Measurements from ENCODE around the gene TTC21B.

Gene TTC21B

GRCh38 chr2:165952085-165952484 lies 1.5 kb downstream of the TTC21B start:
- Mint-ChIP-seq H3K27ac (no peak overlapping the region), H3K4me1 (peaks cover 13% of the 10 kb centered on the region), H3K9me3 (no peaks in the 10 kb centered on the region), H3K27me3 (no peaks in the 10 kb centered on the region), H3K4me3 (no peak overlapping the region), H3K36me3 (peaks cover 11% of the 10 kb centered on the region)
- no peak for ATAC-seq

- Mint-ChIP-seq H3K27me3 (no peaks in the 10 kb centered on the region), H3K4me1 (peaks cover 9% of the 10 kb centered on the region), H3K27ac (no peak overlapping the region), H3K4me3 (no peak overlapping the region), H3K9me3 (no peaks in the 10 kb centered on the region), H3K36me3 (peaks cover 11% of the 10 kb centered on the region)
- no peak for ATAC-seq
Observed at GRCh38 chr2:165950438-165950837, 3.1 kb downstream of the TTC21B start.

GRCh38 chr2:165941827-165942226 lies 11.7 kb downstream of the TTC21B start:
- ATAC-seq = no peak
- H3K27ac Mint-ChIP-seq = no peak overlapping the region
- H3K27me3 Mint-ChIP-seq = no peaks in the 10 kb centered on the region
- peaks cover 47% of the 10 kb centered on the region for H3K36me3 Mint-ChIP-seq
- H3K4me3 Mint-ChIP-seq = no peak overlapping the region
- no peaks in the 10 kb centered on the region for H3K9me3 Mint-ChIP-seq
- no peaks in the 10 kb centered on the region for H3K4me1 Mint-ChIP-seq

- H3K4me1 Mint-ChIP-seq = no peaks in the 10 kb centered on the region
- H3K9me3 Mint-ChIP-seq = no peaks in the 10 kb centered on the region
- peaks cover 55% of the 10 kb centered on the region for H3K36me3 Mint-ChIP-seq
- H3K27ac Mint-ChIP-seq = no peak overlapping the region
- ATAC-seq = no peak
- H3K27me3 Mint-ChIP-seq = no peaks in the 10 kb centered on the region
- H3K4me3 Mint-ChIP-seq = no peak overlapping the region
Observed at GRCh38 chr2:165938237-165938636, 15.3 kb downstream of the TTC21B start.

GRCh38 chr2:165933211-165933910 lies 20.2 kb downstream of the TTC21B start:
- Mint-ChIP-seq H3K27me3 (no peaks in the 10 kb centered on the region), H3K9me3 (no peaks in the 10 kb centered on the region), H3K4me3 (no peak overlapping the region), H3K36me3 (peaks cover 39% of the 10 kb centered on the region), H3K4me1 (no peaks in the 10 kb centered on the region), H3K27ac (no peak overlapping the region)
- ATAC-seq = no peak

GRCh38 chr2:165927774-165928173 lies 25.8 kb downstream of the TTC21B start:
- ATAC-seq = no peak
- Mint-ChIP-seq H3K4me3 (no peak overlapping the region), H3K9me3 (no peaks in the 10 kb centered on the region), H3K4me1 (no peaks in the 10 kb centered on the region), H3K27ac (no peak overlapping the region), H3K36me3 (peaks cover 45% of the 10 kb centered on the region), H3K27me3 (no peaks in the 10 kb centered on the region)

GRCh38 chr2:165927353-165927752 lies 26.2 kb downstream of the TTC21B start:
- ATAC-seq = no peak
- Mint-ChIP-seq H3K4me3 (no peak overlapping the region), H3K36me3 (peaks cover 45% of the 10 kb centered on the region), H3K9me3 (no peaks in the 10 kb centered on the region), H3K4me1 (no peaks in the 10 kb centered on the region), H3K27ac (no peak overlapping the region), H3K27me3 (no peaks in the 10 kb centered on the region)

GRCh38 chr2:165924946-165925345 lies 28.6 kb downstream of the TTC21B start:
- Mint-ChIP-seq H3K4me3 (no peak overlapping the region), H3K27ac (no peak overlapping the region), H3K9me3 (no peaks in the 10 kb centered on the region), H3K27me3 (no peaks in the 10 kb centered on the region), H3K36me3 (peaks cover 46% of the 10 kb centered on the region), H3K4me1 (no peaks in the 10 kb centered on the region)
- ATAC-seq = no peak

- peaks cover 39% of the 10 kb centered on the region for H3K36me3 Mint-ChIP-seq
Observed at GRCh38 chr2:165920748-165921147, 32.8 kb downstream of the TTC21B start.

GRCh38 chr2:165913636-165914035 lies 39.9 kb downstream of the TTC21B start:
- Mint-ChIP-seq H3K4me1 (no peaks in the 10 kb centered on the region), H3K27ac (no peak overlapping the region), H3K4me3 (no peak overlapping the region), H3K9me3 (no peaks in the 10 kb centered on the region), H3K36me3 (peaks cover 36% of the 10 kb centered on the region), H3K27me3 (no peaks in the 10 kb centered on the region)
- no peak for ATAC-seq

More at GRCh38 chr2:165920748-165921147, 32.8 kb downstream of the TTC21B start:
- Mint-ChIP-seq H3K27ac (no peak overlapping the region), H3K4me1 (no peaks in the 10 kb centered on the region), H3K27me3 (no peaks in the 10 kb centered on the region), H3K4me3 (no peak overlapping the region), H3K9me3 (no peaks in the 10 kb centered on the region)
- no peak for ATAC-seq

- Mint-ChIP-seq H3K27me3 (no peaks in the 10 kb centered on the region), H3K27ac (no peak overlapping the region), H3K36me3 (peaks cover 41% of the 10 kb centered on the region)
Observed at GRCh38 chr2:165911981-165912380, 41.6 kb downstream of the TTC21B start.

GRCh38 chr2:165911231-165911630 lies 42.3 kb downstream of the TTC21B start:
- no peaks in the 10 kb centered on the region for H3K27me3 Mint-ChIP-seq
- no peak for ATAC-seq
- H3K4me1 Mint-ChIP-seq = no peaks in the 10 kb centered on the region
- no peak overlapping the region for H3K27ac Mint-ChIP-seq
- H3K36me3 Mint-ChIP-seq = peaks cover 37% of the 10 kb centered on the region
- no peak overlapping the region for H3K4me3 Mint-ChIP-seq
- H3K9me3 Mint-ChIP-seq = no peaks in the 10 kb centered on the region

More at GRCh38 chr2:165911981-165912380, 41.6 kb downstream of the TTC21B start:
- Mint-ChIP-seq H3K4me1 (no peaks in the 10 kb centered on the region), H3K4me3 (no peak overlapping the region), H3K9me3 (no peaks in the 10 kb centered on the region)
- no peak for ATAC-seq

GRCh38 chr2:165909466-165909865 lies 44.1 kb downstream of the TTC21B start:
- Mint-ChIP-seq H3K9me3 (peaks cover 3% of the 10 kb centered on the region), H3K27me3 (no peaks in the 10 kb centered on the region), H3K27ac (no peak overlapping the region), H3K4me3 (no peak overlapping the region), H3K36me3 (peaks cover 46% of the 10 kb centered on the region), H3K4me1 (no peaks in the 10 kb centered on the region)
- ATAC-seq = no peak

GRCh38 chr2:165905854-165906253 lies 47.7 kb downstream of the TTC21B start:
- Mint-ChIP-seq H3K27ac (no peak overlapping the region), H3K4me3 (no peak overlapping the region), H3K9me3 (peaks cover 3% of the 10 kb centered on the region), H3K4me1 (peaks cover 7% of the 10 kb centered on the region), H3K27me3 (no peaks in the 10 kb centered on the region), H3K36me3 (peaks cover 52% of the 10 kb centered on the region)
- no peak for ATAC-seq

- Mint-ChIP-seq H3K36me3 (peaks cover 52% of the 10 kb centered on the region), H3K27ac (no peak overlapping the region), H3K4me1 (peaks cover 7% of the 10 kb centered on the region), H3K27me3 (no peaks in the 10 kb centered on the region), H3K9me3 (peaks cover 3% of the 10 kb centered on the region), H3K4me3 (no peak overlapping the region)
- no peak for ATAC-seq
Observed at GRCh38 chr2:165905269-165905668, 48.3 kb downstream of the TTC21B start.

GRCh38 chr2:165904432-165904831 lies 49.1 kb downstream of the TTC21B start:
- ATAC-seq = no peak
- peaks cover 48% of the 10 kb centered on the region for H3K36me3 Mint-ChIP-seq
- no peak overlapping the region for H3K27ac Mint-ChIP-seq

More at GRCh38 chr2:165904432-165904831, 49.1 kb downstream of the TTC21B start:
- H3K4me3 Mint-ChIP-seq = no peak overlapping the region
- H3K27me3 Mint-ChIP-seq = no peaks in the 10 kb centered on the region
- peaks cover 7% of the 10 kb centered on the region for H3K4me1 Mint-ChIP-seq
- H3K9me3 Mint-ChIP-seq = peaks cover 3% of the 10 kb centered on the region

Measured in stimulated activated memory B cell treated with anti-CD40 and anti-IgM and Interleukin-4, amounts not matched to agents 10 μg/mL and 1 μg/mL and 100 μg/mL, for 72 hours (primary cell).